ENCODE data around the gene NAA10. TPM values are rescaled to one million over a fixed set of nuclear protein-coding genes. Genes with fewer than 3 reads are reported as not detected.

NAA10 gene
- total RNA-seq, 8 experiments from 2014 or later = 48.3 to 121 (median 71.4) TPM

GRCh38 chrX:153927672-153927921 lies 7.2 kb downstream of the NAA10 start:
- in situ Hi-C loops (cut with MboI; ENCODE audit: low pct_unique_long_range_greater_than_20kb in 2 of 9, low sequenced_read_pairs in 9 of 9, unreplicated experiment in 9 of 9) = no loop called here
- ATAC-seq (replicated peaks in 6 of 8) = peak in 5 of 8 experiments; percentile 1 to 3 (median 2)
- 0 to 40% (median 0%) methylated on average over 1 to 3 of the region's 8 CpGs; no CpG with 5 or more reads in 7 of the 10 experiments for WGBS, 10 experiments

DNA sequence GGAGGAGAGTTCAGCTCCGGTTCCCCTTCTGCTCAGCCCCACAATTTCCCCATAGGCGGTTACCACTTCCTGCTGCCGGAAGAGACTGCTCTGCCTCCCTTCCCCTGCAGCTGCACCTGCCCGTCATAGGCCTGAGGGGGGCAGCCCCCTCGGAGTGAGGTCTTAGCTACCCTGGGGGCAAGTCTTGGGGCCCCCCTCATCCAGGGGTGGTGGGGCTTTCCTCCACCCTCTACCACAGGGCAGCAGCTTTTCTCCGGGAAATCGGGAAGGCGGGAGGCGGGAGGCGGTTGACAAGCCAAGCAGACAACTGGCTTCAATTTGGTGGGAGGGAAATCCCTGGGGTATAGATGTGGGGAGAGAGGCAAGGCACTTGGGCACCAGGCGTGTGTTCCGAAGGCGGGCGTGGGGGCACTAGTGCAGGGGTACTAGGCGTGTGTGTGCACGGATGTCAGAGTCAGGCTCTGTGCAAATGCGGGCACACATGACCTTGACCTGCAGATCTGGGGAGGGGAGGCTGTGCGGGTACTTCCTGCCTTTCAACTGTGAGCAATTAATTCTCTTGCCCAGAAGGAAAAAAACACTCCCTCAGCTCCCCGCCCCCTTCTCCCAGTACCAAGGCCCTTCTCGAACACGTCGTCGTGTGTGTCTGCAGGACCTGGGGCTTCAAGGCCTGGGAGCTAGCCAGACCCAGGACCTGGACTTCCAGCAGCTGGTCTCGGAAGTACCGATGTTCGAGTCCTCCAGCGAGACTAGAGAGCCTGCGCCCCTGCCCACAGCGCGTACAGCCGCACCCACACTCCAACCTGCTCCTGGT lies 7.8 kb downstream of the NAA10 start:
- ATAC-seq (replicated peaks in 6 of 8) = peak in 5 of 8 experiments; percentile 0 to 19 (median 10)
- peak overlapping the region; percentile 98 to 99 for H3K27ac ChIP-seq
- WGBS, 10 experiments = 0 to 31% methylated on average over 1 to 8 of the region's 31 CpGs; no CpG with 5 or more reads in 8 of the 10 experiments
- peaks cover 25 to 26% of the 10 kb centered on the region in 2 donors for H3K4me1 ChIP-seq (replicated peaks in 1 of 2)
- peak overlapping the region; percentile 48 to 88 (median 62) for H3K4me3 ChIP-seq
- in situ Hi-C loops (cut with MboI; ENCODE audit: low pct_unique_long_range_greater_than_20kb in 2 of 9, low sequenced_read_pairs in 9 of 9, unreplicated experiment in 9 of 9) = no loop called here

More at GRCh38 chrX:153927672-153927921, 7.2 kb downstream of the NAA10 start:
- H3K27ac ChIP-seq = peak overlapping the region; percentile 98 to 99
- H3K4me3 ChIP-seq = peak overlapping the region; percentile 48 to 88 (median 62)
- peaks cover 20 to 23% of the 10 kb centered on the region in 2 donors for H3K4me1 ChIP-seq (replicated peaks in 1 of 2)

DNA sequence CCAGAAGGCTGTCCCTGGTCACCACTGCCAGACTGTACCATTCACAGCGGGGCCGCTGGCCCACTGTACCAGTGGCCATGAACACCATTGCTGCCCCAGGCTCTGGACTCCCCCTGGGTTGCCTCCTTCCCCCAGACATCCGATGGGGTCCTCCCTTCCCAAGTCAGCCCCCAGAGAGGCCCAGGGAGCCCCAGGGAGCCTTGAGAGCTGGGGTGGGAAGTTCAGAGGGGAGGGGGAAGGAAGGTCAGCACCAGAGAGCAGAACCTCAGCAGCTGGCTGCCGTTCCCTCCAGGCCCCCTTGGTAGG lies 8.3 kb downstream of the NAA10 start:
- in situ Hi-C loops (cut with MboI; ENCODE audit: low pct_unique_long_range_greater_than_20kb in 2 of 9, low sequenced_read_pairs in 9 of 9, unreplicated experiment in 9 of 9) = no loop called here
- Histone ChIP-seq H3K4me1 (replicated peaks in 1 of 2) (peaks cover 31% of the 10 kb centered on the region in 2 donors), H3K27ac (peak overlapping the region; percentile 98 to 99), H3K4me3 (peak overlapping the region in 2 of 5 donors; percentile 62 to 88)
- no CpG with 5 or more reads among the region's 4 CpGs for WGBS, 10 experiments
- ATAC-seq (replicated peaks in 6 of 8) = no peak

GRCh38 chrX:153925739-153926551 lies 8.9 kb downstream of the NAA10 start, which contains the start of gene ARHGAP4:
TSS of gene ARHGAP4 (minus strand) at chrX:153926264. CDS start at chrX:153926202, 62 bp downstream.
- Histone ChIP-seq H3K4me1 (replicated peaks in 1 of 2) (peaks cover 34 to 37% of the 10 kb centered on the region in 2 donors), H3K4me3 (peak within 1 kb of the TSS; percentile 48 to 88 (median 62)), H3K27ac (peak within 1 kb of the TSS; percentile 98 to 99)
- no peak for ATAC-seq (replicated peaks in 6 of 8)
- WGBS, 10 experiments = 60% methylated on average over 2 of the region's 59 CpGs; no CpG with 5 or more reads in 9 of the 10 experiments
- in situ Hi-C loops (cut with MboI; ENCODE audit: low pct_unique_long_range_greater_than_20kb in 2 of 9, low sequenced_read_pairs in 9 of 9, unreplicated experiment in 9 of 9) = no loop called here

GRCh38 chrX:153925387-153925738 lies 9.5 kb downstream of the NAA10 start:
- no peak for ATAC-seq (replicated peaks in 6 of 8)
- Histone ChIP-seq H3K4me3 (no peak overlapping the region), H3K4me1 (replicated peaks in 1 of 2) (peaks cover 34 to 40% of the 10 kb centered on the region in 2 donors), H3K27ac (no peak overlapping the region)
- in situ Hi-C loops (cut with MboI; ENCODE audit: low pct_unique_long_range_greater_than_20kb in 2 of 9, low sequenced_read_pairs in 9 of 9, unreplicated experiment in 9 of 9) = no loop called here
- whole genome bisulfite sequencing, 10 experiments = 56% methylated on average over 3 of the region's 4 CpGs; no CpG with 5 or more reads in 9 of the 10 experiments

GRCh38 chrX:153924149-153924861 lies 10.5 kb downstream of the NAA10 start:
- Histone ChIP-seq H3K4me3 (no peak overlapping the region), H3K4me1 (replicated peaks in 1 of 2) (peaks cover 34 to 40% of the 10 kb centered on the region in 2 donors), H3K27ac (no peak overlapping the region)
- in situ Hi-C loops (cut with MboI; ENCODE audit: low pct_unique_long_range_greater_than_20kb in 2 of 9, low sequenced_read_pairs in 9 of 9, unreplicated experiment in 9 of 9) = no loop called here
- ATAC-seq (replicated peaks in 6 of 8) = peak in 3 of 8 experiments; percentile 2 to 4 (median 2)
- 0 to 60% (median 42%) methylated on average over 2 to 3 of the region's 14 CpGs; no CpG with 5 or more reads in 7 of the 10 experiments for WGBS, 10 experiments

DNA sequence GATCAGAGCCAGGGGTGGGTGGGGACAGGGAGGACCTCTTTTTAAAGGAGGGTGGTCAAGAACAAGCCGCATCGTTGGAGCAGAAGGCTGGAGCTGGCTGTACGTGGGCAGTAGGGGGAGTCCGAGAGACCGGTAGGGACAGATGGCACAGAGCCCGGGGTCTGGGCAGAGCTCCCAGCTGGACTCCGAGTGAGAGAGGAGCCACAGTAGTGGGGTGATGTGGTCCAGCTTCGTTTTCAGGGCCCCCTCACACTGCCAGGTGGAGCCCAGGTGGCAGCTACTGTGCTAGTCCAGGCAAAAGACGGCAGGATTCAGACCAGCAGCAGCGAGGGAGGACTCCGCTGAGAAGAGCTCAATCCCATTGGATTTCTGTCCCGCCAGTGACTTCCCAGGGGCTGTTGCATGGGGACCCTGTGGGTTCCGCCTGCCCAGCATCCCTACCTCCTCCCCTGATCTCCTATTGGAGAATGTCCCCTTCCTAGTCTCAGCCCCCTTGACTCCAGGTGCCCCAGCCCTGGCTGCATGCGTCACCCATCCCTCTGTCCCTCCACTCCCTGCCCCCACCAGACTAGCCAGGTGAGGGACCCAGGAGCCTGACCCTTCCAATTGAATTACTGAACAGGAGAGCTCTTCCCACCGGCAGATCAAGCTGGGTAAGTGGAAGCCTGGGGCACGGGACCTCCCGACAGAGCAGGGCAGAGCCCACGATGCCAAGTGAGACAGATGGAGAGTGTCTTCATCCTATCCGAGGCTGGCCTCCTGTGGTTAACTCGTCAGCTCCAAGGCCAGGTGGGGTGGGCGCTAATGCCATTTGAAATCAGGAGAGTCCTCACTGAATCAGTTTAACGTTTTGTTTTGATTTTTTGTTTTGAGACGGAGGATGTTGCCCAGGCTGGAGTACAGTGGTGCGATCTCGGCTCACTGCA lies 11.6 kb downstream of the NAA10 start:
- peak in 2 of 8 experiments; percentile 5 to 52 for ATAC-seq (replicated peaks in 6 of 8)
- Histone ChIP-seq H3K4me3 (no peak overlapping the region), H3K27ac (no peak overlapping the region), H3K4me1 (replicated peaks in 1 of 2) (peaks cover 30 to 37% of the 10 kb centered on the region in 2 donors)
- in situ Hi-C loops (cut with MboI; ENCODE audit: low pct_unique_long_range_greater_than_20kb in 2 of 9, low sequenced_read_pairs in 9 of 9, unreplicated experiment in 9 of 9) = no loop called here
- 0 to 60% (median 5%) methylated on average over 1 to 4 of the region's 25 CpGs; no CpG with 5 or more reads in 7 of the 10 experiments for WGBS, 10 experiments

DNA sequence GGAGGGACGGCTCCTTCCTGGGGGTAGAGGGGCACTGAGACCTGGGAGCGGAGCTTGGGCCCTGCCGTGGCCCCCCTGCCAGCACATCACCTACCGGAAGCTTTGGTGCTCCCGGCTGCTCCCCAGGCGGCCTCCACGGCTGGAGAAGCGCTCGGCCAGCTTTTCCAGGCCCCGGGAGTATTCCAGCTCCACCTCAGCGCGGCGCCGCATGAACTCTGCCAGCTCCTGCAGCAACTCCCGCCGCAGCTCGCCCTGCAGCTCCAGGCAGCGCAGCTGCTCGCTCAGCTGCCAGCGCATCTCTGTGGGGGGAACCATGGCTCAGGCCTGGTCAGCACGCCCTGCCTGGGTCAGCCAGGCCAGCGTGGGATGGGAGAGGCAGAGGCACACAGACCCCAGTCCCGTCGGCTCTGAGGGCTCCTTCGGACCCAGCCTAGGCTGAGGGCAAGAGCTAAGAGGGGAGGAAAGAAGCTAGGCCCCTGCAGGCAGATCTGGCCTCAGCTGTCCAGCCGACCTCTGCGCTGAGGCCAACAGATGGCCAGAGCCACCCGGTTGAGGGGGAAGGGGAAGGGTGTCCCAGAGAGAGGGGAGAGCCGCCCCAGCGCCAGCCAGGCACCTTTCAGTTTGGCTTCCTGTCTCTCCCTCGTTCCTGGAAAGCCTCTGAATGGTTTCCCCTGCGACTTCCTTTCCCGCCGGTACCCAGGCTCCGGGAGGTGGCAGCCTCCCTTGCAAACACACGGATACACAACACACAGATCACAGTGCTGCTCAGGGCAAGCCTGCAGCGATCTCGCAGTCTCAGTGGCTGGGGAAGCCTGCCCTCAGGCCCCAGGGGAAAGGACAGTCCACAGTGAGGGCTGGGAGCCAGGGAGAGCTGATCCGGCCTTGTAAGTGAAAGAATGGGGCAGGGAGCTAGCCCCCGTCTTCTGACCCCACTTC lies 13.1 kb downstream of the NAA10 start:
- in situ Hi-C loops (cut with MboI; ENCODE audit: low pct_unique_long_range_greater_than_20kb in 2 of 9, low sequenced_read_pairs in 9 of 9, unreplicated experiment in 9 of 9) = no loop called here
- ATAC-seq (replicated peaks in 6 of 8) = peak in 6 of 8 experiments; percentile 19 to 53 (median 45)
- peaks cover 26 to 31% of the 10 kb centered on the region in 2 donors for H3K4me1 ChIP-seq (replicated peaks in 1 of 2)
- peak overlapping the region; percentile 72 to 73 for H3K27ac ChIP-seq
- 63 to 73% methylated on average over 3 to 6 of the region's 40 CpGs; no CpG with 5 or more reads in 8 of the 10 experiments for WGBS, 10 experiments
- no peak overlapping the region for H3K4me3 ChIP-seq

DNA sequence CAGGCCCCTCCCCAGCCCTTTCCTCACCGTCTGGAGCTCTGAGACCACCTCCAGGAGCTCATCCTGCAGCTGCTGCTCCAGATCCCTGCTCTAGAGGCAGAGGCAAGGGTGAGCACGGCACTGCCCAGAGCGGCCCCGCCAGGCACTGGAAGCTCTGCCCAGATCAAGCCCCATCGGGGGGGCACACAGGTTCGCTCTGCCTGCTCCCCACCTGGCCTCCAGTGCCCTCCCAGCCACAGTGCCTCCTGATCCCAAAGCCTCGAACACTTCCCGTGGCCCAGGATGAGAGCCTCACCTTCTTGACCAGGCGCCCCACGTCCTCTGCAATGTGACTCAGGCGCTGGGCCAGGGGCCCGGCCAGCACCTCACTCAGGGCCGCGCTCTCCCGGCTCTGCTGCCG lies 13.8 kb downstream of the NAA10 start:
- 68% methylated on average over 5 of the region's 16 CpGs; no CpG with 5 or more reads in 9 of the 10 experiments for WGBS, 10 experiments
- in situ Hi-C loops (cut with MboI; ENCODE audit: low pct_unique_long_range_greater_than_20kb in 2 of 9, low sequenced_read_pairs in 9 of 9, unreplicated experiment in 9 of 9) = no loop called here
- peaks cover 19 to 24% of the 10 kb centered on the region in 2 donors for H3K4me1 ChIP-seq (replicated peaks in 1 of 2)
- ATAC-seq (replicated peaks in 6 of 8) = peak in 2 of 8 experiments; percentile 2 to 13
- peak overlapping the region; percentile 72 to 73 for H3K27ac ChIP-seq
- no peak overlapping the region for H3K4me3 ChIP-seq

GRCh38 chrX:153920546-153920945 lies 14.3 kb downstream of the NAA10 start:
- WGBS, 10 experiments = no CpG with 5 or more reads among the region's 14 CpGs
- H3K4me3 ChIP-seq = no peak overlapping the region
- H3K27ac ChIP-seq = no peak overlapping the region
- H3K4me1 ChIP-seq (replicated peaks in 1 of 2) = peaks cover 17 to 20% of the 10 kb centered on the region in 2 donors
- no peak for ATAC-seq (replicated peaks in 6 of 8)
- in situ Hi-C loops (cut with MboI; ENCODE audit: low pct_unique_long_range_greater_than_20kb in 2 of 9, low sequenced_read_pairs in 9 of 9, unreplicated experiment in 9 of 9) = no loop called here

GRCh38 chrX:153919281-153919680 lies 15.6 kb downstream of the NAA10 start:
- in situ Hi-C loops (cut with MboI; ENCODE audit: low pct_unique_long_range_greater_than_20kb in 2 of 9, low sequenced_read_pairs in 9 of 9, unreplicated experiment in 9 of 9) = no loop called here
- 69% methylated on average over 6 of the region's 13 CpGs; no CpG with 5 or more reads in 9 of the 10 experiments for WGBS, 10 experiments

More at GRCh38 chrX:153919281-153919680, 15.6 kb downstream of the NAA10 start:
- Histone ChIP-seq H3K4me3 (no peak overlapping the region), H3K4me1 (replicated peaks in 1 of 2) (peaks cover 12 to 20% of the 10 kb centered on the region in 2 donors), H3K27ac (no peak overlapping the region)
- no peak for ATAC-seq (replicated peaks in 6 of 8)
